Sciatic nerve (tissue), 2 donors: Measurements from ENCODE around the gene CAVIN2. TPM values are rescaled to one million over a fixed set of nuclear protein-coding genes. Genes with fewer than 3 reads are reported as not detected.
A peak's percentile ranks its signal among the peaks of the same experiment; 100 is the strongest.

Experiments
- ATAC-seq: fragments of 200-7000 bp; cut with Tn5 transposase; one replicate; pipeline ENCODE4 v1.9.1; 2020; ENCODE audit warnings: mild to moderate bottlenecking, moderate library complexity
- DNase-seq: peaks from one replicate; pipeline ENCODE4 v3.0.0-alpha.2; 2020; ENCODE audit warnings: low spot score
- intact Hi-C: fragments of 100-400 bp; cut with DNase I; formaldehyde crosslinking; loops from one replicate; pipeline ENCODE4 v1.14.2; 2022
- total RNA-seq: library from RNA; stranded (reverse); fragmentation: NEBNext Ultra II Directional; extraction: Animal tissue kit (Norgen Biotek cat#: 25700); gene quantifications from one replicate; pipeline ENCODE4 v1.2.1, GENCODE V29; 2021
- donor health status: DM: no; HTN: no; CAD: no.
- donor health status: DM: no; HTN: no; CAD: no.

Gene CAVIN2
- total RNA-seq, 1 donor from 2014 or later, result 71.1 TPM

GRCh38 chr2:191866675-191867506 is 20.0 kb upstream of the CAVIN2 start:
- ATAC-seq, result peak; percentile 95
- intact Hi-C loops, result no loop called here
- no peak for DNase-seq

- ATAC-seq, result no peak
- intact Hi-C loops, result no loop called here
- no peak for DNase-seq
Observed at GRCh38 chr2:191866195-191866594, 19.3 kb upstream of the CAVIN2 start.

- intact Hi-C loops, result no loop called here
- DNase-seq, result no peak
Observed at GRCh38 chr2:191864628-191865374, 17.9 kb upstream of the CAVIN2 start.

GRCh38 chr2:191863988-191864387 is 17.1 kb upstream of the CAVIN2 start:
- DNase-seq (no peak), ATAC-seq (no peak)
- intact Hi-C loops, result no loop called here

More at GRCh38 chr2:191864628-191865374, 17.9 kb upstream of the CAVIN2 start:
- no peak for ATAC-seq

GRCh38 chr2:191862156-191862775 is 15.4 kb upstream of the CAVIN2 start:
- ATAC-seq, result no peak
- intact Hi-C loops, result no loop called here
- no peak for DNase-seq

GRCh38 chr2:191860760-191861466 is 14.0 kb upstream of the CAVIN2 start:
- ATAC-seq (no peak), DNase-seq (no peak)
- intact Hi-C loops, result no loop called here

GRCh38 chr2:191859681-191860080 is 12.8 kb upstream of the CAVIN2 start:
- DNase-seq, result no peak
- intact Hi-C loops, result no loop called here
- ATAC-seq, result no peak

- no peak for ATAC-seq
- no peak for DNase-seq
- intact Hi-C loops, result no loop called here
Observed at GRCh38 chr2:191857886-191858285, 11.0 kb upstream of the CAVIN2 start.

- no peak for ATAC-seq
- intact Hi-C loops, result no loop called here
Observed at GRCh38 chr2:191857259-191857805, 10.4 kb upstream of the CAVIN2 start.

GRCh38 chr2:191856111-191856876 is 9.4 kb upstream of the CAVIN2 start:
- no peak for ATAC-seq
- DNase-seq, result no peak
- intact Hi-C loops, result no loop called here

More at GRCh38 chr2:191857259-191857805, 10.4 kb upstream of the CAVIN2 start:
- no peak for DNase-seq

- intact Hi-C loops, result no loop called here
- no peak for DNase-seq
- no peak for ATAC-seq
Observed at GRCh38 chr2:191855382-191855781, 8.5 kb upstream of the CAVIN2 start.

GRCh38 chr2:191854382-191855372 is 7.8 kb upstream of the CAVIN2 start:
- DNase-seq (no peak), ATAC-seq (no peak)
- intact Hi-C loops, result no loop called here

GRCh38 chr2:191853843-191854242 is 7.0 kb upstream of the CAVIN2 start:
- intact Hi-C loops, result no loop called here

GRCh38 chr2:191851158-191851557 is 4.3 kb upstream of the CAVIN2 start:
- DNase-seq, result no peak
- intact Hi-C loops, result no loop called here
- ATAC-seq, result no peak

More at GRCh38 chr2:191853843-191854242, 7.0 kb upstream of the CAVIN2 start:
- DNase-seq (no peak), ATAC-seq (no peak)

GRCh38 chr2:191848771-191849767 is 2.2 kb upstream of the CAVIN2 start:
- DNase-seq, result no peak
- ATAC-seq, result no peak
- intact Hi-C loops, result no loop called here

- no peak for DNase-seq
Observed at GRCh38 chr2:191847764-191848163, 876 bp upstream of the CAVIN2 start.

More at GRCh38 chr2:191847764-191848163, 876 bp upstream of the CAVIN2 start:
- no peak for ATAC-seq
- intact Hi-C loops, result no loop called here
